Astrocyte of the hippocampus (primary cell): ENCODE measurements around the gene GTF2B.
"Not testable (repeated sequence)": the region's sequence is repeated elsewhere in the genome, so short reads cannot be mapped to it uniquely, and the experiment has no call there.

Experiments used
- DNase-seq: peaks from one replicate; pipeline ENCODE4 v3.0.0; 2011; ENCODE audit warnings: low read depth, low spot score

GTF2B gene, protein sequence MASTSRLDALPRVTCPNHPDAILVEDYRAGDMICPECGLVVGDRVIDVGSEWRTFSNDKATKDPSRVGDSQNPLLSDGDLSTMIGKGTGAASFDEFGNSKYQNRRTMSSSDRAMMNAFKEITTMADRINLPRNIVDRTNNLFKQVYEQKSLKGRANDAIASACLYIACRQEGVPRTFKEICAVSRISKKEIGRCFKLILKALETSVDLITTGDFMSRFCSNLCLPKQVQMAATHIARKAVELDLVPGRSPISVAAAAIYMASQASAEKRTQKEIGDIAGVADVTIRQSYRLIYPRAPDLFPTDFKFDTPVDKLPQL

DNA sequence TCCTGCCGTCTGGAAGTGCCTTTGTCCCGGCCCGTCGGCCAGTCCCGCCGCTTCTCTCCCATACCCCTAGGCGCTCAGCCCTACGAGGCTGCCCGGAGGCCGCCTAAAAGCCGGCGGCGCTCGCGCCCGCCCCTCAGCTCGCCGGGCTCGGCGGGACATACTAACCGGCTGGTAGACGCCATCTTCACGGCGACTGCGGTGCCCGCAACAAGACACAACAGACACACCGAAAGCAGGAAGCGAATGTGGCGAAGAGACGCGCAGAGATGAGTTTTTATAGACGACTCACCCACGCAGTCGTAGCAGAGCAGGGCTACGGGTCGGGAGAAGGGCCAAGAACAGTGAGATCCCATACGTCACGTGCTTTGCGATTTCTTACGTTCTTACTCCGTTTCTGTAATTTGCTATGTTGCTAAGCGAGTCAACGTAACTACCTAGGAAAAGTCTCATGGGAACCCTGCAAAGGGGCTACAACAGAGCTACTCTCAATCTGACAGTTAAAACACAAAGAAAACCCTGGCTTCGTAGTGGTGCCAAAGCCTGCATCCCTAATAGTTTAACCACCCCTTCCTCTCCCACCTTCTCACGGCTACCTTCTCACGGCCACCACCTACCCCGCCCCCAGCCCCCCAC lies at the start of gene GTF2B:
TSS of gene GTF2B (minus strand) at position 250 of the 633 bp plus-strand sequence. CDS start at position 182, 68 bp downstream.
- DNase-seq = peak; percentile 95

DNA sequence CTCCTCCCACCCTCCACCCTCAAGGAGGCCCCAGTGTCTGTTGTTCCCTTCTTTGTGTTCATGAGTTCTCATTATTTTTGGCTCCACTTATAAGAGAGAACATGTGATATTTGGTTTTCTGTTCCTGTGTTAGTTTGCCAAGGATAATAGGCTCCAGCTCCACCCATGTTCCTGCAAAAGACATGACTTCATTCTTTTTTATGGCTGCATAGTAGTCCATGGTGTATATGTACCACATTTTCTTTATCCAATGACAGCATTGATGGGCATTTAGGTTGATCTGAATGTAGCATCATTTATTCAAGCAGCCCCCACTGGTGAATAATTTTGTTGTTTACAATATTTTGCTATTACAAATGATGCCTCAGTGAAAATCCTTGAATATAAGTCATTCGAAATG lies 47.2 kb upstream of the GTF2B start:
- not testable (repeated sequence) for DNase-seq

DNA sequence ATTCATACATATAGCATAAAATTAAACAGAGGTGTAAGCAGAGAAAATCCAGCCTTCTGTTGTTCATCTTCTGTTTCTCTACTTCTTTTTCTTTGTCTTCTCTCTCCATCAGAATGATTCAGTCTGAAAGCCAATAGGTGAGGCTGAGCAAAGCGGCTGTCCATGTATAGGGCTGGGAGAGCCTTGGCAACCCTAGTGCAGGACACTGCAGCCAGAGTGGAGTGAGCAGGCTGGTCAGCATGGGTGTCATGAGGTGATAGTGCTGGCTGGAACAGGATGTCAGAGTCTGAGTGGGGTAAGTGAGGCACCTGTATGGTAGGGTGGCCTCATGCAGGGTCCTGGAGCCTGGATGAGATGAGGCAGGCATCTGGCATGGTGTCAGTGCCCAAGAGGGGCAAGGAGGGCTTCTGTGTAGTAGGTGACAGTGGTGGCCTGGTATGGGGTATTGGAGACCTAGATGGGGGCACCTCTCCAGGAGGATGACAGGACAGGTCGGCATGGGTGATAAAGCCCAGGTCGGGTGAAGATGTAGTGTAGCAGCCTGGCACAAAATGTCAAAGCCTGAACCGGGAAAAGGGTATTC lies 45.5 kb upstream of the GTF2B start:
- no peak for DNase-seq

DNA sequence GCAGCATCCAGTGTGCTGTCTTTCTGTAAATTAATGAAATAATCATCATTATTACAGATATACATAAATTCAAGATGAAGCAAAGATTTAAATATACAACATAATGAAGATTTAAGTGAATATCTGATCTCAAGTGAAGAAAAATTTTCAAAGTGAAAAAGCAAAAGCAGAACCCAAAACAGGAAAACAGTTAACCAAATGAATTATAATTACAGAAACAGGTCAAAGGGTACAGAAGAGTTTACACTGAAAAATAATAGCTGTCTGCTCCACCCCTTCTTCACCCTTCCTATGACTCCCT lies 44.8 kb upstream of the GTF2B start:
- DNase-seq = no peak

DNA sequence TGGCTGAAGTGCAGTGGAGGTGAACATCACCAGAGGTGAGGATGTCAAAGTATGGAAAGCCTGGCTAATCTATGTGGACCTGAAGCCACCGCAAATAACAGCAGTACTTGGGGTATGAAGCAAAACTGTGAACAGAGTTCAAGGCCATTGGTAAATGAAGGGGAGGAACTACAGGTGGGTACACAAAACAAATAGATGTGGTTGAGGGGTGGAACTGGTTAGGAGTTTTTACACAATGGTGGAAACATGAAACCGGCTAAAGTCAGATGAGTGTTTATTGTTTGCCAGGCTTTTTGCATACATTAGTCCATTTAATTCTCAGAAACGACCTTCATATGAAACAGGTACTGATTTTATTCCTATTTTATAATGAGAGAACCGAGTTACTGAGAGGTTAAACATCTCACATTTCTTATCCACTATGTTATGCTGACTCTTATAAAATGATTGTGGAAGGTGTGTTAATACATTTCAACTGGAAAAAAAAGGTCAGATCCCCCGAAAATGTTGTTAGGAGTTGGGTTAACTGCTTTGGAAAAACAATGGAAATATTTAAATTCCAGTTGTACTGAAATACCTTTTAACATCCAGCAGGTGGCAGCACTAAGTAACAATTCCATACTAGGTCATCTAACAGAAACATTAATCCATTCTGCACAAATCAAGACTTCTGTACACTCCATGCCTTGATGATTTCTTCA lies 44.3 kb upstream of the GTF2B start:
- DNase-seq = peak; percentile 59

DNA sequence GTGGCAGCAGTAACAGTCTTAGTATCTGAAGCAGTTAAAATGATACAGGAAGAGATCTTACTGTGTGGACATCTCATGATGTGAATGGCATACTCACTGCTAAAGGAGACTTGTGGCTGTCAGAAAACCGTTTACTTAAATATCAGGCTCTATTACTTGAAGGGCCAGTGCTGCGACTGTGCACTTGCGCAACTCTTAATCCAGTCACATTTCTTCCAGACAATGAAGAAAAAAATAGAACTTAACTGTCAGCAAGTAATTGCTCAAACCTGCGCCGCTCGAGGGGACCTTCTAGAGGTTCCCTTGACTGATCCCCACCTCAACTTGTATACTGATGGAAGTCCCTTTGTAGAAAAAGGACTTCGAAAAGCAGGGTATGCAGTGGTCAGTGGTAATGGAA lies 38.8 kb upstream of the GTF2B start:
- not testable (repeated sequence) for DNase-seq

DNA sequence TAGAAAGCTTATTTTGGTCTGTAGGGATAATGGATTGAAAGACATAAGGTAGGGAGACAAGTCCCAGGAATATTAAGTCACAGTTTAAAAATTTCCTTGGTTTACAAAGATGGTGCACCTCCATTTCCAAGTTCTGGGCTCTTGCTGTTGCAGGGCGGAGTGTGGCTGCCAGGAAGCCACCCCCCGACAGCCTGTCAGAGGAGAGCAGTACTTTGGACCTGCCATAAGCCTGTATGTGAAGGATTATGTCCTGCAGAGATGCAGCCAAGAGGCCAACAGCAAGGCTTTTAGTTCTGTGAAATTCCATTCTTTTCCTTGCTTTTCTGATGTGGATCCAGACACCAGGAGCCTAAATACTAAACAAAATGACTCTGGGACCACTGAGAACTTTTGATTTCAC lies 31.9 kb upstream of the GTF2B start:
- no peak for DNase-seq

DNA sequence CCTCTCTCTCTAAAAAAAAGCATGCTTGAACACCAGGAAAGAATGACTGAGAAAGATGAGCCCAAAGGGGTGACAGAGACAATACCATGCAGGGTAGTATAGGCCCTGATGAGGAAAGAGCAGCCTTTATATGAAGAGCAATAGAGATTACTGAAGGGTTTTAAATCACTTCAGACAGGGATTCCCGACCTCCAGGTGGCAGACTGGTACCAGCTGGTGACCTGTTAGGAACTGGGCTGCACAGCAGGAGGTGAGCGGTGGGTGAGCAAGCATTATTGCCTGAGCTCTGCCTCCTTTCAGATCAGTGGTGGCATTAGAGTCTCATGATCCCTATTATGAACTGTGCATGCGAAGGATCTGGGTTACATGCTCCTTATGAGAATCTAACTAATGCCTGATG lies 30.8 kb upstream of the GTF2B start:
- DNase-seq = no peak

DNA sequence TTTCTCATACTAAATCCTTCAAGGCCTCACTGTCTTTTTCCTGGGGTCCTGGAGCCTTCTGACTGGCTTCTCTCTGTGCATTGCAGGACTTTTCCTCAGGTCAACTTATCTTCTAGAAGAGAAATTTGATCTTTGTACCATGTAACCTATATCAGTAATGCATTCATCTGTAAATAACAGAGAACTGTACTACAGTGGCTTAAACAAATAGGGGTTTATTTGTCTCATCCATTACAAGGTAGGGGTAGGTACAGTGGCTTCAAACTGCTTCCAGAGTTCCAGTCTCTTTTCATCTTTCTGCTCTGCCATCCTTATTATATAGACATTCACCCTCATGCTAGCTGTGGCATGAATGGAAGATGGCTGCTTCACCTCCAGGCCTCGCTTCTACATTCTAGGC lies 29.5 kb upstream of the GTF2B start:
- no peak for DNase-seq

DNA sequence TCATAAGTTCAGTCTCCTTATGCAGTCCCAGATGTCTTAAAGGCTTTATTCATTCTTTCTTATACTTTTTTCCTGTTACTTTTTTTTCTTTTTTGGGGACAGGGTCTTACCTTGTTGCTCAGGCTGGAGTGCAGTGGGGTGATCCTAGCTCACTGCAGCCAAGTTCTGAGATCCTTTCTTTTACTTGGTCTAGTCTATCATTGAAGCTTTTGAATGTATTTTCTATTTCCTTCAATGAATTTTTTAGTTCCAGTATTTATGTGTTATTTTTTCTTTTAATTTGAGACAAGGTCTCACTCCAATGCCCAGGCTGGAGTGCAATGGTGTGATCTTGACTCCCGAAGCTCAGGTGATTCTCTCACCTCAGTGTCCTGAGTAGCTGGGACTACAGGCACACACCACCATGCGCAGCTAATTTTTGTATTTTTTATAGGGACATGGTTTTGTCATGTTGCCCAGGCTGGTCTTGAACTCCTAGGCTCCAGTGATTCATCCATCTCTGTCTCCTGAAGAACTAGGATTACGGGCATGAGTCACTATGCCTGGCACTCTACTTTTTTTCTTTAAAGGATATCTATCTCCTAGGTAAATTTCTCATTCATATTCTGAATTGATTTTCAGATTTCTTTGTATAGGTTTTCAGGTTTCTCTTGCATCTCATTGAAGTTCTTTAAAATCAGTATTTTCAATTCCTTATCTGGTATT lies 26.1 kb upstream of the GTF2B start:
- DNase-seq = no peak

DNA sequence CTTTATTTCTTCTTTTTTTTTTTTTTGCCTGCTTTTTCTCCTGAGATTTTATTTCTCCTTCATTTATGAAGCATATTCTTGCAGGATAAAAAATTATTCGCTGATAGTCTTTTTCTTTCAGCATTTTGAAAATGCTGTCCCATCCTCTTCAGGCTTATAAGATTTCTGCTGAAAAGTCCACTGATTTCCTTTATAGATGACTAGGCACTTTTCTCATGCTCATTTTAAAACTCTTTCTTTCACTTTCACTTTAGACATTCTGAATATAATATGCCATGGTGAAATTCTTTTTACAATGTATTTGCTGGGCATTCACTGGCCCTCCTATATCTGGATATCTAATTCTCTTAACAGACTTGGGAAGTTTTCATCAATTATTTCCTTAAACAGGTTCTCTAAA lies 25.5 kb upstream of the GTF2B start:
- DNase-seq = no peak

DNA sequence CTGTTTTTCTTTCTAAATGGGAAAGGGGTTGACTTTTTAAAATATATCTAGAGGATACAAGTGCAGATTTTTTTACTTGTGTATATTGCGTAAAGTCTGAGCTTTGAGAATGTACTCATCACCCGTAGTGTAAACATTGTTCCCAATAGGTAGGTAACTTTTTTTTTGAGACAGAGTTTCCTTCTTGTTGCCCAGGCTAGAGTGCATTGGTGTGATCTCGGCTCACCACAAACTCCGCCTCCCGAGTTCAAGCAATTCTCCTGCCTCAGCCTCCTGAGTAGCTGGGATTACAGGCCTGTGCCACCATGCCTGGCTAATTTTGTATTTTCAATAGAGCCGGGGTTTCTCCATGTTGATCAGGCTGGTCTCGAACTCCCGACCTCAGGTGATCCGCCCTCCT lies 20.4 kb upstream of the GTF2B start:
- DNase-seq = not testable (repeated sequence)

DNA sequence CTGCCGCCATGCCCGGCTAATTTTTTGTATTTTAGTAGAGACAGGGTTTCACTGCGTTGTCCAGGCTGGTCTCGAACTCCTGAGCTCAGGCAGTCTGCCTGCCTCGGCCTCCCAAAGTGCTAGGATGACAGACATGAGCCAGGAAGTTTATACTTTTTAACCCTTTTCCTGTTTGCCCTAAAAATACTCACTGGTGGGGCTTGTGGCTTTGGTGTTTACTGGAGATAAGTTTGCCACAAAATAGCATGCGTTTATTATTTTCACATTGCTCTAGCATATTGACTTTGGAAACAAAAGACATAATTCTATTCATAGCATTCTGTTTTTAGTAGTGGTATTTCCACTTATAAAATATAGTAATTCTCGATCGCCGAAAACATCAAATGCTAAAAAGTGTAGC lies 19.8 kb upstream of the GTF2B start:
- DNase-seq = no peak

DNA sequence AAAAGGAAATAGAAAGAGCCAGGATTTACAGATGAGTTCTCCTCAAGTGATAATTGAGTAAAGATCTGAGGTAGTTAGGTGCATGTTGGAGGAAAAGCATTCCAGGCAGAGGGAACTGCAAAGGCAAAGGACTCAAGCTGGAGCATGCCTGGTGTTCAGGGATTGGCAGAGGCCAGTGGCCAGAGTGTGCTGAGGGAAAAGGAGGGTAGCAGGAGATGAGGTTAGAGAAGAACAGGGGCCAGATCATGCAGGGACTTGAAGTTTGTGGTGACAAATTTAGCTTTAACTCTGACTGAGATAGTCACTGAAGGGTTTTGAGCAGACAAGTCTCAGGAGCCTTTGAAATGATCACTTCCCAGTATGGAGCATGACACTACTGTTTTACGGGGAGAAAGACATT lies 19.0 kb upstream of the GTF2B start:
- DNase-seq = no peak

DNA sequence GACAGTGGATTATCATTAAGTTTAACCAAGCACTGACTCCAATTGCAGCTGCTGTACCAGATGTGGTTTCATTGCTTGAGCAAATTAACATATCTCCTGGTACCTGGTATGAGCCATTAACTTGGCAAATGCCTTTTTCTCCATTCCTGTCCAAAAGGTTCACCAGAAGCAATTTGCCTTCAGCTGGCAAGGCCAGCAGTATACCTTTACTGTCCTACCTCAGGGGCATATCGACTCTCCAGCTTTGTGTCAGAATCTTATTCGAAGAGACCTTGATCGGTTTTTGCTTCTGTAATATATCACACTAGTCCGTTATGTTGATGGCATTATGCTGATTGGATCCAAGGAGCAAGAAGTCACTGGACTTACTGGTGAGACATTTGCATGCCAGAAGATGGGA lies 9.5 kb upstream of the GTF2B start:
- no peak for DNase-seq

DNA sequence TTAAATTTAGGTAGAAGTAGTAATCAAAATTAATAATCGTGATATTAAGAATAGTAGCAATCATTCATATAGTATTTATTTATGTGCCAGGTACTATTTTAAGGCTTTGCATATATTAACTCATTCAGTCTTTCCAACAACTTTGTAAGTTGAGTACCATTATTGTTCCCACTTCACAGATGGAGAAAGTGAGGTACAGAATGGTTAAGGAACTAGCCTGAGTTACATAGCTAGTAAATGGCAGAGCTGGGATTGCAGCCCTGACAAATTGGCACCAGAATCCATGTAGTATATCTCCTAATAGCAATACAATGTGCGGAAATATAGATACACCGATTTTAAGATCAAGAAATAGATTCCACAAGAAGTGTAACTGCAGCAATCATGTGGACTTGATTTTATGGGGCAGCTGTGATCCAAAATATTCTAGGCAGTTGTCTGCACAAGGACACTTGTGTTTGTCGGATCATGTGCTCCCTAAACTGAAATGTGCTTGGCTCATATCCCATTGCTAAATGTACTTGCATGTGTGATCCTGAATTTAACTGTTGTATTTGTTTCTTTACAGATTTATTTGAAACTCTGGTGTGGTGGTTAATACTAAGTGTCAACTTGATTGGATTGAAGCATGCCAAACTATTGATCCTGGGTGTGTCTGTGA lies 5.8 kb upstream of the GTF2B start:
- no peak for DNase-seq

DNA sequence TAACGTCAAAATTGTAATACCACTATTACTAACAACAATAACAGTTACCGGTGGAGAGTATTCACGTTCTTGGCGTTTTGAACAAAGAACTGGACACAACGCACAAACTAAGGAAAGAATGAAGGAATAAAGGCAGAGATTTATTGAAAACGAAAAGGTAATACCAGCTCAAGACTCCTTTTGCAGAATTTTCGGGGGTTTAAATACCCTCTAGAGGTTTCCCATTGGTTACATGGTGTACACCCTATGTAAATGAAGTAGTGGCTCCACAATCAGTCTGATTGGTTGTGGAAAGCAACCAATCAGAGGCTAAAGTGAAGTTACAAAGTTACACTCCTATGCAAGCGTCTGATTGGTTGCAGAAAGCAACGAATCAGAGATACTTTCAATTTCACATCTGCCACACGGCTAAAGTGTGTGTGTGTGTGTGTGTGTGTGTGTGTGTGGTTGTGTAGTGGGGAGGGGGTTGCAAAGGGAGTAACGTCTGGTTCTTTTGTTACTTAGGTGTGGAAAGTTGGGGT lies 1.1 kb upstream of the GTF2B start:
- DNase-seq = peak; percentile 26

DNA sequence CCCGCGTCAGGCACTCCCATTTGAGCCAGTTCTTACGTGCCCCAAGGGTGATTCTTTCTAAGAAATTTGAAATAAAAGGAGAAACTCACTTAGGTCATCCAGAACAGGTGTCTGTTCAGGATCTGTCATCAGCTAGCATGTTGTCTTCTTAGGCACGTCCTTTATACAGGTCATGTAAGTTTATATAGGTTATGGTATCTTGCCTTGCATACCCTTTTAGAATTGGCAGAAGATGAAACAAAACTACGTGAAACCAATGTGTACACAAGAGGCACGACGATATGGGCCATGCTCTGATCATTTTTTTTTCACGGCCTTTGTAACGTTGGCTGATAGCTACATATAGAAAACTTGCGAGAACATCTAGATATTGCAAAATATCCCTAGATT lies 579 bp upstream of the GTF2B start:
- DNase-seq = no peak

DNA sequence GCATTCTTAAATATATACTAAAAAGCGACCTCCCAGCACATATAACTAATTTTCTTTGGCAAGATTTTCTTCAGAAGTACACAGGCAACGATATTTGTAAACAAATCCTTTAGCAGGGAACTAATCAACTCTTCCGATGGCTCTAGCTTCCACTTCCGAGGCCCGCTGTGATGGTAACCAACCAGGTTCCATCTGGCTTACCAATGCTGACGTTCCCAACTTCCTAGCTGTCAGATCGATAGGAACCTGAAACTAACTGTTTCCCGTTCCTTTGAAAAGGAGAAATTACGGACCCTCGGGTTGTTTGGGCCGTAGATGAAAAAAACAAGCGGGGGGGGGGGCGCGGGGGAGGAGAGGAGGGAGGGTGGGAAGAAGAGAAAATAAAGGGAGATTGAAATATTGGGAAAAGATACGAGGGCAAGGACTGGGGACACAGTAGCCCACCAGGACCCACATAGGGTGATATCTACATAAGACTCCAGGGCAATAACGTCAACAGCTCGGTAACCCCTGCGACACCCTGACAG lies 513 bp downstream of the GTF2B start:
- peak; percentile 62 for DNase-seq

DNA sequence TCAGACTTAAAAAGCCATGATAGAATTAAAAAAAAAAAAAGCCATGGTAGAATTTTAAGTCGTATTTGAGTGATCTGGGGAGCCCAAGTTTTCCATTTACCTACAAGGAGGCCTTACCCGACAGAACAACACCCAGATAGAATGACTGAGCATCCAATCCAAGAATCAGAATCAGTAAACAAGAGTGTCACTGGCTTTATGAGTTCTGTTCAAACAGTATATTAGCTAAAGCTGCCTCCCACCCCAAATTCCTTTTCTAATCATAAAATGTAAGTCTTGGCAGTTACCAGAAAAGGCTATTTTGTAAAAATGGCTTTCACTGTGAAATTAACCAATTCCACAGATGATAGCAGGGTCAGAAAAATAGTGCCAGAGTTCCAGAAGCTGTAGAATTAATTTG lies 1.2 kb downstream of the GTF2B start:
- DNase-seq = no peak

DNA sequence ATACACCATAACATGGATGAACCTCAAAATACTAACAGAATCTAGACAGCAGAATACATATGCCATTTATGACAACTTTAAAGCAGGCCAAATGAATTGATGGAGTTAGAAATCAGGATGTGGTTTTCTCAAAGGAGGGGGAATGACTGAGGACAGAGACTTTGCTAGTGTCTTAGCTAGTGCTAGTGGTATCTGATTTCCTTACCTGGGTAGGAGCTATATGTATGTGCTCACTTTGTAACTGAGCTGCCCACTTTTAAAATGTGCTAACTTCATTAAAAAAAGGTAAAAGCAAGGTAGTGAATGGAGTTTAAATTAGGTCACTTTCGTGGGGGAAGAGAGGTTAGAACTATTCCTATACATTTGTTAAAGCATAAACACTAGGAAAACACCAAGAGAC lies 2.6 kb downstream of the GTF2B start:
- DNase-seq = no peak
